HG02759 (cell line): ENCODE results near the gene TNNT2.

Source experiments
- ATAC-seq: cut with Tn5 transposase; IDR thresholded peaks from one replicate; pipeline ENCODE4 v1.9.1; 2021; ENCODE audit warnings: mild to moderate bottlenecking, moderate library complexity; ENCODE audit not compliant: unreplicated experiment

Gene TNNT2

GRCh38 chr1:201336711-201337450, 40.6 kb downstream of the TNNT2 start:
- no peak for ATAC-seq

GRCh38 chr1:201335901-201336300, 41.6 kb downstream of the TNNT2 start:
- no peak for ATAC-seq

- ATAC-seq: no peak
These were observed 42.2 kb downstream of the TNNT2 start for GRCh38 chr1:201335174-201335870.

- no peak for ATAC-seq
These were observed 42.9 kb downstream of the TNNT2 start for GRCh38 chr1:201334325-201335173.

DNA sequence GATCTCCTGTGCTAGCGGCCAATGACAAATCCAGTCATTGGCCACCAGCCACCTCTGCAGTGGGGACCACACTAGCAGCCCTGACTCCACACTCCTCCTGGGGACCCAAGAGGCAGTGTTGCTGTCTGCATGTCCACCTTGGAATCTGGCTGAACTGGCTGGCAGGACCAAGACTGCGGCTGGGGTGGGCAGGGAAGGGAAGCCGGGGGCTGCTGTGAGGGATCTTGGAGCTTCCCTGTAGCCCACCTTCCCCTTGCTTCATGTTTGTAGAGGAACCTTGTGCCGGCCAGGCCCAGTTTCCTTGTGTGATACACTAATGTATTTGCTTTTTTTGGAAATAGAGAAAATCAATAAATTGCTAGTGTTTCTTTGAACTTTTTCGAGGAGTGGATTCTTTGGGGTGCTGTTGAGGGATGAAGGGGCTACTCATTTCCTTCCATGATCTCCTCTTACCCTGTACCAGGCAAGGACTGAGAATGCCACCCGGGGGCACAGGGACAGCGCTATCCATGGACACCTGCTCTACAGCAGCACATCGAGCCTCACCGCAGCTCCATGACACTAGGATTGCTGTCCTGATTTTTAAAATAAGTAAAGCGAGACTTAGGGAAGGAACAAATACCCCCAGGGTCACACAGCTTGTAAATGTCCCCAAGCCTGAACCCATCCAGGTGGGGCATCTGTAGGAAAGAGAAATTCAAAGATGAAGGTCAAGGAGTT, 44.7 kb downstream of the TNNT2 start:
- no peak for ATAC-seq

GRCh38 chr1:201332021-201332420, 45.5 kb downstream of the TNNT2 start:
- no peak for ATAC-seq

GRCh38 chr1:201331166-201331565, 46.3 kb downstream of the TNNT2 start:
- no peak for ATAC-seq

DNA sequence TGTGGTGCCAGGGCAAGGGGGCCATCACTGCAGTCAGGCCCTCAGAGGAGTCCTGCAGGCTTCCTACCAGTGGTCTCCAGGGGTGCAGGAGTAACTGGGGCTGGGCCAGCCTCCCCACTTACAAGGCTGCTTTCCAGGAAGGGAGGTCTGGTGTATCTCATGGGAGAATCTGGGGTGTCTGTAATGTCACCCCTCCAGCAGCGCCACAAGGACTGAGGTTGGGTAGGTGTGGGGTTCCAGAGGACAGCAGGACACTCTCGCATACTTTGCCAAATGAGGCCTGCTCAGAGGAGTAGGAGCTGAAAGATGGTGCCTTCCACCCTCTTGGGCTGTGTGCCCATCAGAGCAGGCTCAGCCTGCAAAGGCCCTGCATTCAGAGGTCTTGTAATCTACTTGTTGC, 46.9 kb downstream of the TNNT2 start:
- ATAC-seq: no peak

- ATAC-seq: no peak
These were observed 47.7 kb downstream of the TNNT2 start for GRCh38 chr1:201329801-201330200.

DNA sequence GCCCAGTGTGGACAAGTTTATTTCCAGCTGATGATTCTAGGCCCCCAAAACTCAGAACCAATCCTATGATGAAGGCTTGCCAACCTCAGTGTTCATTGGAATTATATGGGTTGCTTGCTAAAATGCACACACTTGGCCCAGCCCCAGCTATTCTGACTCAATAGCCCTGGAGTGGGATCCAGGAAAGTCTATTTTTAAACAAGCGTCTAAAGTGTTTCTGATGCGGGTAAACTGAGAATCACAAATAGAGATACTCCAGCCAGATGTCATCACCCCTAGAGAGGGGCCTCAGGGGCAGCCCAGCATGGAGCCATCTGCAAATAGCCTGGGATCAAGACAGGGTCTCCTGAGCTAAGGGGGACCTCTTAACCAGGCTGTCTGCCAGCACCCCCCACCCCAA, 48.2 kb downstream of the TNNT2 start:
- ATAC-seq: no peak

DNA sequence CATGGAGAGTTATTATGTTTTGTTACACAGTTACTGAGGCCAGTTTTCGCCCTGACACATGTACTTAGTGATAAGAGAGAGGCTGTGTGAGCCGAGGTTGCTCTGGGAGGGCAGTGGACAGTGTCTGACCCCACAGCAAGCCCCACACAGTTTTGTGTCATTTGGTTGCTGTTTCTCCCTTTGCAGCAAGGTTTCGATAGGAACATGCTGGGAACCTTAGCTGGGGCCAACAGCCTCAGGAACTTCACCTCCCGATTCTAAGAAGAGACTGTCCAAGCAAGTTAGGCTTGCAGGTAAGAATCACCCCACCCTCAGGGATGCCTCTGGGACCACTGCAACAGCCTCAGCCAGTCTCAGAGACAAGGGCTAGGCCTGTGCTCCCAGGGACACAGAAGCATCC, 48.9 kb downstream of the TNNT2 start:
- no peak for ATAC-seq

DNA sequence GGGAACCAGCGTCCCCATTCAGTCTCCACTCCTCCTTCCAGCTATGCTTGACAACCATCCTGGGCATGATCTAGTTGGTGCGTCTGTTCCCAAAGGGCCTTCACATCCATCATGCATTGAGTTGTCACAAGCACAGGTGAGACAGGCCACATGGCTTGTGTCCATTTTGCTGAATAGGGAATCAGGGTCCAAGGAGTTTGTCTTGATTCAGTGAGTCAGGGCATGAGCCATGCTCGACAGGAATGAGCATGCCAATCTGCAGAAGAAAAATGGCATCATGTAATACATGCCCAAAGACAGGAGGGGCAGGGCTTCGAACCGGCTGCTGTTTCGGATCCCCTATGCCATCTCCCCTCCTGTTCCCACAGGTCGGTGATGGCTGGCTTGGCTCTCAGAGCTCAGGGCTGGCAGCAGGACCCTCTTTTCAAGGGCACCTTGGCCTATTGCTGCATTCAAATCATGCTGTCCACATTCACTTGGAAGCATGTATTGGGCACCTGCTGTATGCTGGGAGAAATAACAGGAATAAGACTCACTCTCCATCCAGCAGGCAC, 49.7 kb downstream of the TNNT2 start:
- no peak for ATAC-seq

DNA sequence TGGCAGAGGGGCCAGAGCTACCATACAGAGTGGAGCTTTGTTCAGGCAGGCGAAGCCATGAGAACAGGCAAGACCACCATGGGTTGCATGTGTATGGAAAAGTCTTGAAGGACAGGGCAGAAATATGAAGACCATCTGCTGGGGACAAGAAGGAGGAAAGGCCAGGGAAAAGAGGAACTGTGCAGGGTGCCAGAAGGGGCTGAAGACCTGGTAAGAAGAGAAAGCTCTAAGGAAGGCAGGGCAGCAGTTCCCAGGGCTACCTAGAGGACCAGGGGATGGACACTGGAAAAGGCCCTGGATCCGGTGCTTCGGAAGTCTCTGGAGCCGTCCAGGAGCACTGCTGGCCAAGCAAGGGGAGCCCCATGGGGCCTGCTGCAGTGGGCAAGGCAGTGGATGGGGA, 50.8 kb downstream of the TNNT2 start:
- no peak for ATAC-seq

GRCh38 chr1:201325678-201326060, 51.8 kb downstream of the TNNT2 start:
- no peak for ATAC-seq

GRCh38 chr1:201324821-201325677, 52.4 kb downstream of the TNNT2 start:
- no peak for ATAC-seq

DNA sequence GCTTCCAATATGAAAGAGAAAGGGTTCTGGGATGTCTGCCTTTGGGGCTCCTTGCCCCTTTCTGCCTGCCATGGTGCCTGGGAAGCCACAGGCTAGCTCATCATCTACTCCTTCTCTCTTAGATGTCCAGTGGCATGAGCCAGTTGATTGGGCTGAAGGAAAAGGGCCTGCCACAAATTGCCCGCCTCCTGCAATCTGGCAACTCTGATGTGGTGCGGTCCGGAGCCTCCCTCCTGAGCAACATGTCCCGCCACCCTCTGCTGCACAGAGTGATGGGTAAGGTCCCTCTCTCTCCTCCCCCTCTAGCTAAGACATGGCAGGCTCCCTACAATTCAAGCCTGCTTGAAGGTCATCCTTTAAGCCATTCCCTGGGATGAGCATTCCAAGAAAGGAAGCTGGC, 53.2 kb downstream of the TNNT2 start:
- ATAC-seq: no peak

- ATAC-seq: no peak
These were observed 54.6 kb downstream of the TNNT2 start for GRCh38 chr1:201322653-201323510.

GRCh38 chr1:201321826-201322390, 55.6 kb downstream of the TNNT2 start:
- no peak for ATAC-seq
